ENCODE results near the gene PHF3.
"Not testable (repeated sequence)": the region's sequence is repeated elsewhere in the genome, so short reads cannot be mapped to it uniquely, and the experiment has no call there.

GRCh38 chr6:63738190-63738589 is 102.6 kb downstream of the PHF3 start:
- TF ChIP-seq CTCF, POLR2A, EP300, POLR2AphosphoS5 (IDR thresholded peaks at IDR 0.05): not testable (repeated sequence)
